NCI-H82 treated with DMSO at 0.1 percent for 48 hours (cell line): Measurements from ENCODE around the gene UBA1.

Source experiments
- DNase-seq: peaks from one replicate; lab custom pipeline; 2025; ENCODE audit not compliant: unreplicated experiment; lab: John Stamatoyannopoulos, UW

Gene UBA1

DNA sequence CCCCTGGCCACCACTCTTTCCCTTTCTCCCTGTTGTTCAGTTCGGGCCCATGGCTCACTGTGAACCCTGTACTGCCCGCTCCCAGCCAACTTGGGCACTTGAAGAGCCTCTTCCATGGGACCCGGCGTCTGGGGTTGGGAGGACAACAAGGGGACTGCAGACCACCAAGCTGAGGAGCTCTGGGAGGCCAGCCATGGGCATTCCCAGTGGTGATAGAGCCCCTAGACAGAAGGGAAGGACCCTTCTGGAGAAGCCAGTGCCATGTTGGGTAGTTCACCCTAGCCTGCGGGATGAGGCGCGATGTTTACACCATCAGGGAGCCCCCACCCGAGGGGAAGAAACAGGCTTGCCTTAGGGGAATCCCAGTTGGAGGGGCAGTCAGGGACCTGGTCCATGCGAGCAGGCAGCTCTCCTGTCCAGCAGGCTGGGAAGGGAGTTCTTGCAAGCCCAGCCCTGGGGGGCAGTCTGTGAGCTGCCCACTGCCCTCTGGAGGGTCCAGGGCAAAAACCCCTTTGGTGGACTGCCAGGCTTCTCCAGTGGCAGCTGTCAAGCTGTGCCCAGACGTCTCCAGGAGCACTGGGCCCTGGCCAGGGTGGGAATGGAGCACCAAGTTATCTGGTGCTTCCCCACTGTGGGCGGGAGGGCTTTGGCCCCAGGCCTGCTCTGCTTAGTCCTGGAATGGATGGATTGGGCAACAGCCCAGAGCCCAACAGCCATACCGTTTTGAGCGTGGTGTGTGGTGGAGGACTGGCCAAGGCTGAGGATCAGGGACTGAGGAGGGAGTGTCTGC lies 23.7 kb upstream of the UBA1 start:
- no peak for DNase-seq

DNA sequence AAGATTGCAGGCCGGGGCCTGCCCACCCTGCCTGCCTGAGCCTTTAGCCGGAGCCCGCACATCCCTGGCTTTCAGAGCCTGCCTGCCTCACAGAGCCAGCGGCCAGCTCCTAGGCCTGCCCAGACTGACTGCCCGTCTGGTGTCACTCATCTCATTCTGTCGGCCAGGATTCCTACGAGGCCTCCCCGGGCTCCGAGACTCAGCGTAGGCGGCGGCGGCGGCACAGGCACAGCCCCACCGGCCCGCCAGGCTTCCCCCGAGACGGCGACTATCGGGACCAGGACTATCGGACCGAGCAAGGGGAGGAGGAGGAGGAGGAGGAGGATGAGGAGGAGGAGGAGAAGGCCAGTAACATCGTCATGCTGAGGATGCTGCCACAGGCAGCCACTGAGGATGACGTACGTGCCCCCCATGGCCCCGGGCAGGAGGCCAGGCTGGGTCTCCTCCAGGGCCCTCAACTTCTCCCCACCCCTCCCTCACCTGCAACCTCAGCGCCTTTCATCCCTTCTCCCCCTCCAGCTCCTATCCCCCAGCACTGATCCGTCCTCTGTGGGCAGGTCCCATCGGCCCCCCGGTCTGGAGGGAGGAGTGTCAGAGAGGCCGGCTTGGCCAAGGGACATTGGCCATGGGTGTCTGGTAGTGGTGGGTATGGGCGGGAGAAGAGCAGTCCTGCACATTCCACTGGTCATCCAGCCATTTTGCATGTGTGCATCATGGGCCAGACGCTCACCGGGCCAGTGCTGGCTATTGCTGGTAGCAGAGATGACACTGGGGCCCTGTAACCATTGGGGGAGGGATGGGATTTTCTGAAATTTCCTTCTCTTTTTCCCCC lies 22.6 kb upstream of the UBA1 start:
- no peak for DNase-seq

DNA sequence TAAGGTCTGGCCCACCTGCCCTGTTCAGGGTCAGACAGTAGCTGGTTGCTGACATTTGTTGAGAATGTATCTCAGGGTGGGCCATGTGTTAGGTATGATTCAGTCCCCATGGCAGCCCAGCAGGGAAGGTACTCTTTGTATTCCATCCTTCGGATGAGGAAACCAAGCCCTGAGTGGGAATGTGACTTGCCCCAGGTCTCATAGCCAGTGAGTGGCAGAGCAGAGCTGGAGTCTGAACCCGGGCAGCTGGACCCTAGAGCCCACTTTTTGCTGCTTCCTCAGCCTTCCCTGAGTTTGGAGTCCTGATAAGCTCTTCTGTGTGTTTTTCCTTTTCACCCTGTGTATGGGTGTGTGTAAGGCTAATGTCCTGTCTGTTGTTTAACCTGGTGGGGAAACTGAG lies 21.6 kb upstream of the UBA1 start:
- no peak for DNase-seq

DNA sequence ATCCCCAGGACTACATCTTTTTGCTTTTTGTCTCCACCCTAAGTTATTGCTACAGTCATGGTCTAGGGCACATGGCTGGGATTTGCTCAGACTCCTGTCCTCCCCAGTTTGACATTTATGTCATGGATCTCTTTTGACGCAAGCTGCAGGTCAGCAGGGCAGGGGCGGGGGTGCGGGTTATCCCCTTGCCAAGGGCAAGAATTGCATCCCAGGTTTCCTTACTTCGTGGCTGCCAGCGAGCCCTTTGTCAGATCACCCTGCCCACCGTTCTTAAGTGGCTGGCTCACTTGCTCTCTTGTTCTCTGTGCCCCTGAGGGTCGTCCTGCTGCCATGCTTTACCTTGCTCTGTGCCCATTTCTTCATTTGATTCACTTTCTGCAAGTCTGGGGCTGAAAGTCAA lies 21.1 kb upstream of the UBA1 start:
- DNase-seq, result no peak

DNA sequence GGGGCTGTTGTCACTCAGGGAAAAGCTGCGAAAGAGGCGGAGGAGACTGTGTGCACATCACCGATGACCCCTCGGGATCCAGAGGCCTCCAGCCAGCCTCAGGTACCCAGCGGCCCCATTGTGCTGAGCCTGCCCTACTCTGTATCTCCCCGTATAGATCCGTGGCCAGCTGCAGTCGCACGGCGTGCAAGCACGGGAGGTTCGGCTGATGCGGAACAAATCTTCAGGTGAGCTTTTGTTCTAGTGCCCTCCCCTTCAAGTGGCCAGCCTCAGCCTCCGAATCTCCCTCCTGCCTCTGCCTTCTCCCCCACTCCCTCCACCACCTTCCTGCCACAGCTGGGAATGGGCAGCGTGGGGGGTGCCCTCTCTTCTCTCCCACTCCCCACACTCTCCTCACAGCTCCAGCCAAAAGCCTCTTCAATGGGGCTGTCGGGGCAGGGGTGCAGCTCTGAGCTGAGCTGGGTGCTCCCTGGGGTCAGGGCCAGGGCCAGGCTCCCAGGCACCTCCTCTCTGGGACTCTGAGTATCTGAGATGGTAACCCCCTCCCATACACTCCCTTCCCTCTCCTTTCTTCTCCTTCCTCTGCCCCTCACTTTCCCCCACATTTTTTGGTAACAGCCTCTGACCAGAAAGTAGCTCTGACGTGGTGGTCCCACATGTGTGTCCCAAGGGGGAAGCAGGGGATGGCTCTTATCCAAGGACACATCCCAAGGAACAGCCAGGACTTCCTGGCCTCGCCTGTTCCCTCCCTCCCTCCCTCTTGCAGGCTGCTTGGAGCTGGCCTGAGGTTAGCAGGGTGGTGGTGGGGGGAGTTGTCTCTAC lies 20.4 kb upstream of the UBA1 start:
- no peak for DNase-seq

DNA sequence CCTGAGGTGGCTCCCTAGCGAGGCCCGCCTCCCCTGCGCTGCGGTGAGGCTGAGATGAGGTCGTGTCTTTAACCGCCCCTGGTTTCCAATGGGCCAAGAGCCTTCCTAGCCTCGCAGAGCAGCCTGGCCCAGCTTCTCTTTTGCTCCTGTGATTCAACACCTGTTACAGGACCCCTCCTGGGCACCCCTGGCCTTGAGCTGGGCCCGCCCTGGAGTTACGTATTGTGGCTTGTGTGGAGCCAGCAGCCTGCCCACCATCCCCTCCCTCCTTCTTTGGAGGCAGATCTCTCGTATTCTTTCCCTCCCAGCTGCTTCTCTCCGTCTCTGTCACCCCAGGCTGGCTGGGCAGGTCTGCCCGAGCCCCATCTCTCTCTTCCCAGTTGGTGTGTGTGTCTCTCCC lies 19.3 kb upstream of the UBA1 start:
- DNase-seq, result no peak

DNA sequence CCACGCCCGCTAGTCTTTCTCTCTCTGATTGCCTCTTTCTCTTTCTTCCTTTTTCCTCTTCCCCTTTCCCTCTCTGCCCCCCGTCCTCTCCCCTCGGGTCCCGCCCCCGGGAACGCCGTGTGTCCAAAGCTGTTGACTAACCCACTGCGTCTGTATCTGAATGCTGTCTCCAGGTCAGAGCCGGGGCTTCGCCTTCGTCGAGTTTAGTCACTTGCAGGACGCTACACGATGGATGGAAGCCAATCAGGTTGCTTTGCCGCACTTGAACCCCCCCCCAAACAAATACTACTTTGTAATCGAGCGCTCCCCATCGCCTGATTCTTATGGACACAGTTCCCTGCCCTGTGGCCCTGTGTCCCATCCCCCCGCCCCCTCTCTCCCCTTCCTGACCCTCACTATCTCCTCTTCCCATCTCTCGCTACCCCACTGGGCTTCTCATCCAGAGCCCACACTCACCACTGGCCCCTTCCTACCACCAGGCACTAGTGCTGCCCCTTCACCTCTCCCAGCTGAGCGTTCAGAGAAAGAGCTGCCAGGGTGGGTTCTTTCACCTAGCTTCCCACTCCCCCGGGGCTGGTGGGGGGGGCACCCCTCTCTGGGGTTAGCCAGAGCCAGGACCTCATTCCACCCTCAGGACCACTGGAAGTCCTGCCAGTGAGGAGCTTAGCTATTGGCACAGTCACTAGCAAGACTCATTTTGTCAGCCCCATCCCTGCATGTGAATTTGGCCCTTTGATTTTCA lies 18.6 kb upstream of the UBA1 start:
- no peak for DNase-seq

DNA sequence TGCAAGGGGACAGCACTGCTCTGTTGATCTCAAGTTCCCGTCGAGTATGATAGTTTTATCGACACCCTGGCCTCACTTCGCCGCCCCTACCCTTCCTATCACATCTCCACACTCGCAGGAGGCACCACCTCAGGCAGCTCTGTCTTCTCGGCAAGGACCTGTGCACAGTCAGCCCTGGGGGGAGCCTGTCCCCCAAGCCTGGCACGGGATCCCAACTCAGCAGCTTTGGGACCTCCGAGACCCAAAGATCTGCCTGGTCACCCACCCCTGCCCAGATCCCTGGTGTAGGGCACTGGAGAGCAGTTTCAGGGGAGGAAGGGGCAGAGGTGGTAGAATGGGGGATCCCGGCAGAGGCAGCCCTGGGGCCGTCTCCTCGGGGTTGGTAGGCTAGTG lies 18.0 kb upstream of the UBA1 start:
- no peak for DNase-seq

DNA sequence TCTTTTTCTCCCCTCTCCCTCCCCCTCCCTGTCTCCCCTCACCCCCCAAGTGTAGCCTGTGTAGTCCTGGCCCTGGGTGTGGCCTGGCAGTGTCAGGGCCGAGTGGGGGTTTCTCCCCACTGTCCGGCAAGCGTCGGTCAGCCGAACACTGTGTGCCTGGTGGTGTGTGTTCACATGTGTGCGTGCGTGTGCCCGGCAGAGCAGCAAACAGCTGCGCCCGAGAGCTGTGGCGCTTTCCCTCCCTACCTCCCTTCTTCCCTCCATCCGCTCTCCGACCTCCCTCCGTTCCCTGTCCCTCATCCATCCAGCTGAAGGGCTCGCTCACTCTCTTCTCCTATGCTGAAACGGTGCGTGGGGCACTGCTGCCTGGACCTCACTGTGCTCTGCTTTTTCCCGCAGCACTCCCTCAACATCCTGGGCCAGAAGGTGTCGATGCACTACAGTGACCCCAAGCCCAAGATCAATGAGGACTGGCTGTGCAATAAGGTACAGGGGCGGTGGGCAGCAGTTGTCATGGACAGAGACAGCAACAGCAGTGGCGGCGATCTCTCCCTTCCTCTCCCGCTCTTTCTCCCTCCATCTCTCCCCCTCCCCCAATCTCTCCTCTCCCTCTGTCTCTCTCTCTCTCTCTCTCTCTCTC lies 17.4 kb upstream of the UBA1 start:
- no peak for DNase-seq

DNA sequence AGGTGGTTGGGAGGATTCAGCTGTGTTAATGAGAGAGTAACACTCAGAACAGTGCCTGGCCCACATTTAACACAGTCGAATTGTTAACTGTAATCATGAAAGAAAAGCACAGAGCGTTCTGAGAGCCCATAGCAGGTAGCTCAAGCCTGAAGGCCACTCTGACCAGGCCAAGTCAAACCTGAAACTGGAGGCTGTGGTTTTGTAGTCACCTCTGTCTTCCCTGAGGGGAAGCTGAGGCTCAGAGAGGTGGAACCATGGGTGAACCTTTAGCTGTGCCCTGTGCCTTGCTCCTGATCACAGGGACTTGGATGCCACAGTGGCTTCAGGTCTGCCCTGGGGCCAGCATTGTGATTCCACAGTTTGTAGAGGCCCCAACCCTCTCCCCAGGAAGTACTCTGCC lies 16.6 kb upstream of the UBA1 start:
- no peak for DNase-seq

DNA sequence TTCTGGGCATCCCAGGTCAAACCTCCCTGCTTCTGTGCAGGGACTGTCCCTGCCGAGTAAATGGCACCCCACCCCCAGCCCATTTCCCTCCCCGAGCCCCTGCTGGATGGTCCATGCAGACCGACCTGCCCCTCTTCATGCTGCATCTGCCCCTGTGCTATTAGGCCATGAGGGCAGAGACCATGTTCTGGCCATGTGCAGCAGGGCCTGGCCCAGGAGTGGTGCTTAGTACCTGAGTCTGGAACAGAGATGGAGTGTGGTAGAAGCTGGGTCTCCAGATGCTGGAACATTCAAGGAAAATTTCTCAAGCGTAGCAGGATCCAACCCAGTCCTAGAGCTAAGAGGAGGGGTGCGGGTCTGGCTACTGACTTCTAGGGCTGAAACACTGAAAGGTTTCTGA lies 15.3 kb upstream of the UBA1 start:
- no peak for DNase-seq

DNA sequence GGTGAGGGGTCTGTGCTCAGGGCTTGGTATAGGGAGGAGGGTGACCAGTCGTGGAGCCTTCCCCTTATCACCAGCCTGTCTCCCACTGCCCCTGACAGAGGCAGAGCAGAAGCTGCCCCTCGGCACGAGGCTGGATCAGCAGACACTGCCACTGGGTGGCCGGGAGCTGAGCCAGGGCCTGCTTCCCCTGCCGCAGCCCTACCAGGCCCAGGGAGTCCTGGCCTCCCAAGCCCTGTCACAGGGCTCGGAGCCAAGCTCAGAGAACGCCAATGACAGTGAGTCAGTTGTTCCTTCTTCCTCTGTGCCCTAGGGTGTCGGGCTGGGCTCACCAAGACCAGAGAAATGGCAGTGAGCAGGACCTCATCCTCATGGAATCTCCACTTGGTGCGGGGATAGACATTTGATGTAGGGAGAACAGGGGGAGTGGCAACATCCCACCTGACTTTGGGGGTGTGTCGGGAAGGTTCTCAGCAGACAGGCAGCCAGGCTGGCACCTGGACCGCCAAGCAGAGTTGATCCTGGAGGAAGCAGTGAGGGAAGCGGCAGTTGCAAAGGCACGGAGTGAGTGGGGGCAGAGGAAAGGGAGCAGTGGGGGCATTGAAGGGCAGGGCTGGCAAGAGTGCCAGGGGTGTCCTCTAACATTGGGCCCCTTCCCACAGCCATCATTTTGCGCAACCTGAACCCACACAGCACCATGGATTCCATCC lies 14.3 kb upstream of the UBA1 start:
- DNase-seq, result no peak

DNA sequence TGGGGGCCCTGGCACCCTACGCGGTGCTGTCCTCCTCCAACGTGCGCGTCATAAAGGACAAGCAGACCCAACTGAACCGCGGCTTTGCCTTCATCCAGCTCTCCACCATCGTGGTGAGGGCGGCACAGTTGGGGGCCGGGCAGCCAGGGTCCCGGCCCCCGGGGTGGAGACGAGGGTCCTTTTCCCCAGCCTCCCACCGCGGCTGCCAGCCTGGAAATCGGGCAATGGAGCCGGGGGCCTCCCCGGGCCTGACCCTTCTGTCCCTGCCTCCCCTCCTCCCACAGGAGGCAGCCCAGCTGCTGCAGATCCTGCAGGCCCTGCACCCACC lies 13.7 kb upstream of the UBA1 start:
- DNase-seq, result no peak

DNA sequence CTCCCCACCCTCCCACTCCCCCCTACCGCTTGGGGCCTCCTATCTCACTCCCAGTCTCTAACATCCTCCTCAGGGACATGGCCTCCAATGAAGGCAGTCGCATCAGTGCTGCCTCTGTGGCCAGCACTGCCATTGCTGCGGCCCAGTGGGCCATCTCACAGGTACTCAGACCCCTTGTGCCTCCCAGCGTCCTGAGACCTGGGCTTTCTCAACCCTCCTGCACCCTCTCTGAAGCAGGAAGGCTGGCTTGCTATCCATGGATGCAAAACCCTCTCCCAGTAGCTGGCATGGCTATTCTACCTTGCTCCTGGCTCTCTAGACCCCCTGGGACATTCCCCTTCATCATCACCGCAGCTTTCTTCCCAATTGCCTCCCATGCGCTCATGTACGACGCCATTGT lies 13.3 kb upstream of the UBA1 start:
- no peak for DNase-seq

DNA sequence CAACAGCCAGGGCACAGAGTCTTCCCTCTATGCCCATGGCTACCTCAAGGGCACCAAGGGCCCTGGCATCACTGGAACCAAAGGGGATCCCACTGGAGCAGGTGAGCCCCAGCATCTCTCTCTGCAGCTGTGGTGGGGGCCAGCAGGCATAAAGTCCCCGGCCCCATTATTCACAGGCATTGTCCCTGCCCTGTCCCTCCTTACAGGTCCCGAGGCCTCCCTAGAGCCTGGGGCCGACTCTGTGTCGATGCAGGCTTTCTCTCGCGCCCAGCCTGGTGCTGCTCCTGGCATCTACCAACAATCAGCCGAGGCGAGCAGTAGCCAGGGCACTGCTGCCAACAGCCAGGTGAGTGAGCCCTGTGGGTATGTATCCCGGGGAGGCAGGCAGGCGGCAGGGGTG lies 12.3 kb upstream of the UBA1 start:
- DNase-seq, result no peak

DNA sequence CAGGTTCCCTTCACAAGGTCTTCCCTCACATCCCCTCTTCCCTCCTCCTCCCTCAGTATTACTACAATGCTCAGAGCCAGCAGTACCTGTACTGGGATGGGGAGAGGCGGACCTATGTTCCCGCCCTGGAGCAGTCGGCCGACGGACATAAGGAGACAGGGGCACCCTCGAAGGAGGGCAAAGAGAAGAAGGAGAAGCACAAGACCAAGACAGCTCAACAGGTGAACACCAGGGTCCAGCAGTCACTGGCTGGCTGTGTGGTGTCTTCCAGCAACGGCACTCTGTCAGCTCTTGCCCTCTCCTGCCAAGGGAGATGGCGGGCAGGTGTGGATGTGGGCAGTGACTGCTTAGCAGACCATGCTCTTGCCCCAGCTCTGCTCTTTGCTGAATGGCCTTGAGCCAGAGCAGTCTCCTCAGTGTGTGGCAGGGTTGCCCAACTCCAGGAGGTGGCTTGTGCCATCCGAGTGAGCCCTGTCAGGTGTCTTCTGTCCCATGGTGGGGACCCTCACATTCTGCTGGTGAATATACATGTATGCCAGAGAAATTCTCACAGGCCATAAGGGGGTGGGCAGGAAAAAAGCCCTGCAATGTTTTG lies 11.4 kb upstream of the UBA1 start:
- no peak for DNase-seq

DNA sequence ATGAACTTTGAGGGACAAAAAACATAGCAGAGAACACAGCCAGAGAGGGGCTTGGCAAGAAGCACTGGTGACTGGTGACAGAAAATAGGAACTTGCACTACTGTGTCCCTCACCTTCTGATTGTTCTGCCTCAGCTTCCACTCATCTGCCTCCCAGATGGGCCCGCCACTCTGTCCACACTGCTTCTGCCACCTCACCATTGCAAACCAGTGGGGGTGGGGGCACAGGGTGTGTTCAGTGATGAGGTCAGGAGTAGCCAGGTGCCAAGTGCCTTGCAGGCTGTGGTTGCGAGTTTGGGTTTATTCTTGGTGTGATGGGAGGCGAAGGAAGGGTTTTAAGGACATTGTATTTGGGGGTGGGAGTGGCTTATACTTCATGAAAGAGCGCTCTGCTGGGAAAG lies 9.1 kb upstream of the UBA1 start:
- no peak for DNase-seq

DNA sequence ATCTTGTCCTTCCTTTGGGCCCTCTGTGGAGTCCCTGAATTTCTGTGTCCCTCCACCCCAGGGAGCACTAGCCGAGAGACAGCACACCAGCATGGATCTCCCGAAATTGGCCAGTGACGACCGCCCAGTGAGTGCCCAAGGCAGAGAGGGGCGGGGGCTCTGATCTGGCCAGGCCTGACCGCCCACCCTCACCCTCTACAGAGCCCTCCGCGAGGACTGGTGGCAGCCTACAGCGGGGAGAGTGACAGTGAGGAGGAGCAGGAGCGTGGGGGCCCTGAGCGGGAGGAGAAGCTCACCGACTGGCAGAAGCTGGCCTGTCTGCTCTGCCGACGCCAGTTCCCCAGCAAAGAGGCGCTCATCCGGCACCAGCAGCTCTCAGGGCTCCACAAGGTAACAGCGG lies 8.4 kb upstream of the UBA1 start:
- no peak for DNase-seq

DNA sequence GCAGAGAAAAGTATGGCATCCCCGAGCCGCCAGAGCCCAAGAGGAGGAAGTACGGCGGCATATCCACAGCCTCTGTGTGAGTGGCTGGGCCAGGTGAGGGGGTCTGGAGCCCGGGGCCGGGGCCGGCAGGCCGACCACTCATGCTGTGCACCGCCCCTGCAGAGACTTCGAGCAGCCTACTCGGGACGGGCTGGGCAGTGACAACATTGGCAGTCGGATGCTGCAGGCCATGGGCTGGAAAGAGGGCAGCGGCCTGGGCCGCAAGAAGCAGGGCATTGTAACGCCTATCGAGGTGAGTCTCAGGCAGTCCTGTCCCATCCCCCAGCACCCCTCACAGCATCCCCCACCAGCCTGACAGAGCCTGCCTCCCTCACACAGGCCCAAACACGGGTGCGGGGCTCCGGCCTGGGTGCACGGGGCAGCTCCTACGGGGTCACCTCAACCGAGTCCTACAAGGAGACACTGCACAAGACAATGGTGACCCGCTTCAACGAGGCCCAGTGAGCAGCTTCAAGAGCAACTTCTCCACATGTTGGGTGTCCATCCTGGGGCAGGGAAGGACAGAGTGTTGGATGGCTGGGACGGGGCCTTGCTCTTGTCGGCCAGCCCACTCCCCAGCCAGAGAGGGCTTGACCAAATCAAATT lies 7.4 kb upstream of the UBA1 start:
- no peak for DNase-seq
